ENCODE results near the gene NKIRAS2. TPM values are rescaled to one million over a fixed set of nuclear protein-coding genes. Genes with fewer than 3 reads are reported as not detected.
A peak's percentile ranks its signal among the peaks of the same experiment; 100 is the strongest.

NKIRAS2 gene
- total RNA-seq, 1 donor from 2014 or later = 60.2 TPM

GRCh38 chr17:41998497-41998896 is 21.4 kb upstream of the NKIRAS2 start:
- H3K27ac Mint-ChIP-seq (ENCODE audit: unreplicated experiment) = no peak overlapping the region
- no peaks in the 10 kb centered on the region for H3K27me3 Mint-ChIP-seq (ENCODE audit: low read depth)
- no peak overlapping the region for H3K4me3 Mint-ChIP-seq
- no peak for TF ChIP-seq CTCF (conservative IDR thresholded peaks at IDR 0.05)
- peaks cover 14% of the 10 kb centered on the region for H3K4me1 Mint-ChIP-seq
- no peak for DNase-seq (ENCODE audit: low read depth, low spot score)
- no peaks in the 10 kb centered on the region for H3K9me3 Mint-ChIP-seq
- peaks cover 16% of the 10 kb centered on the region for H3K36me3 Mint-ChIP-seq (ENCODE audit: low read depth)

- DNase-seq (ENCODE audit: low read depth, low spot score) = no peak
- H3K9me3 Mint-ChIP-seq = no peaks in the 10 kb centered on the region
- peaks cover 12% of the 10 kb centered on the region for H3K36me3 Mint-ChIP-seq (ENCODE audit: low read depth)
- no peak overlapping the region for H3K27ac Mint-ChIP-seq (ENCODE audit: unreplicated experiment)
- no peaks in the 10 kb centered on the region for H3K27me3 Mint-ChIP-seq (ENCODE audit: low read depth)
- no peak for TF ChIP-seq CTCF (conservative IDR thresholded peaks at IDR 0.05)
- peaks cover 25% of the 10 kb centered on the region for H3K4me1 Mint-ChIP-seq
- no peak overlapping the region for H3K4me3 Mint-ChIP-seq
These were observed 19.3 kb upstream of the NKIRAS2 start for GRCh38 chr17:42000413-42001133.

- no peak overlapping the region for H3K4me3 Mint-ChIP-seq
- no peak overlapping the region for H3K27ac Mint-ChIP-seq (ENCODE audit: unreplicated experiment)
- peaks cover 11% of the 10 kb centered on the region for H3K36me3 Mint-ChIP-seq (ENCODE audit: low read depth)
- no peaks in the 10 kb centered on the region for H3K27me3 Mint-ChIP-seq (ENCODE audit: low read depth)
- no peak for DNase-seq (ENCODE audit: low read depth, low spot score)
- H3K9me3 Mint-ChIP-seq = no peaks in the 10 kb centered on the region
- peaks cover 25% of the 10 kb centered on the region for H3K4me1 Mint-ChIP-seq
- no peak for TF ChIP-seq CTCF (conservative IDR thresholded peaks at IDR 0.05)
These were observed 18.2 kb upstream of the NKIRAS2 start for GRCh38 chr17:42001729-42002128.

- Mint-ChIP-seq H3K4me3 (no peak overlapping the region), H3K9me3 (no peaks in the 10 kb centered on the region), H3K4me1 (peaks cover 28% of the 10 kb centered on the region), H3K27me3 (ENCODE audit: low read depth) (no peaks in the 10 kb centered on the region), H3K27ac (ENCODE audit: unreplicated experiment) (no peak overlapping the region), H3K36me3 (ENCODE audit: low read depth) (peaks cover 10% of the 10 kb centered on the region)
- no peak for TF ChIP-seq CTCF (conservative IDR thresholded peaks at IDR 0.05)
- no peak for DNase-seq (ENCODE audit: low read depth, low spot score)
These were observed 17.6 kb upstream of the NKIRAS2 start for GRCh38 chr17:42002175-42002791.

- TF ChIP-seq CTCF (conservative IDR thresholded peaks at IDR 0.05) = no peak
- H3K4me1 Mint-ChIP-seq = peaks cover 28% of the 10 kb centered on the region
- H3K27me3 Mint-ChIP-seq (ENCODE audit: low read depth) = no peaks in the 10 kb centered on the region
- no peak overlapping the region for H3K4me3 Mint-ChIP-seq
- peak overlapping the region; percentile 7 for H3K27ac Mint-ChIP-seq (ENCODE audit: unreplicated experiment)
- H3K36me3 Mint-ChIP-seq (ENCODE audit: low read depth) = peaks cover 10% of the 10 kb centered on the region
- no peaks in the 10 kb centered on the region for H3K9me3 Mint-ChIP-seq
- DNase-seq (ENCODE audit: low read depth, low spot score) = no peak
These were observed 17.0 kb upstream of the NKIRAS2 start for GRCh38 chr17:42002792-42003301.

Measured in neural crest cell (in vitro differentiated cells).